Measurements from ENCODE around the gene CNR1.

- TF ChIP-seq, protein P1, sequence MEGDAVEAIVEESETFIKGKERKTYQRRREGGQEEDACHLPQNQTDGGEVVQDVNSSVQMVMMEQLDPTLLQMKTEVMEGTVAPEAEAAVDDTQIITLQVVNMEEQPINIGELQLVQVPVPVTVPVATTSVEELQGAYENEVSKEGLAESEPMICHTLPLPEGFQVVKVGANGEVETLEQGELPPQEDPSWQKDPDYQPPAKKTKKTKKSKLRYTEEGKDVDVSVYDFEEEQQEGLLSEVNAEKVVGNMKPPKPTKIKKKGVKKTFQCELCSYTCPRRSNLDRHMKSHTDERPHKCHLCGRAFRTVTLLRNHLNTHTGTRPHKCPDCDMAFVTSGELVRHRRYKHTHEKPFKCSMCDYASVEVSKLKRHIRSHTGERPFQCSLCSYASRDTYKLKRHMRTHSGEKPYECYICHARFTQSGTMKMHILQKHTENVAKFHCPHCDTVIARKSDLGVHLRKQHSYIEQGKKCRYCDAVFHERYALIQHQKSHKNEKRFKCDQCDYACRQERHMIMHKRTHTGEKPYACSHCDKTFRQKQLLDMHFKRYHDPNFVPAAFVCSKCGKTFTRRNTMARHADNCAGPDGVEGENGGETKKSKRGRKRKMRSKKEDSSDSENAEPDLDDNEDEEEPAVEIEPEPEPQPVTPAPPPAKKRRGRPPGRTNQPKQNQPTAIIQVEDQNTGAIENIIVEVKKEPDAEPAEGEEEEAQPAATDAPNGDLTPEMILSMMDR (IDR thresholded peaks at IDR 0.05) = no peak
- TF ChIP-seq POLR2AphosphoS5 (IDR thresholded peaks at IDR 0.05; ENCODE audit: low read depth, low read length) = no peak
Observed at GRCh38 chr6:88166493-88167351, 575 bp upstream of the CNR1 start.
